Trophoblast cell (in vitro differentiated cells and primary cell): ENCODE results near the gene MACO1.
"Not testable (repeated sequence)": the region's sequence is repeated elsewhere in the genome, so short reads cannot be mapped to it uniquely, and the experiment has no call there.

Experiments used
- DNase-seq, 2 donors: peaks; one replicate each; pipeline ENCODE4 v3.0.0-alpha.2; 2016
- H2AFZ ChIP-seq: 2 replicates; pipeline ENCODE4 v1.6.1; 2013; ENCODE audit warnings: low read length, moderate library complexity, mild to moderate bottlenecking; ENCODE audit not compliant: insufficient read depth, poor library complexity
- H2AK5ac ChIP-seq: 2 replicates; pipeline ENCODE4 v1.6.1; 2013; ENCODE audit warnings: mild to moderate bottlenecking, low read length
- H2BK120ac ChIP-seq: 2 replicates; pipeline ENCODE4 v1.6.1; 2013; ENCODE audit warnings: low read length, mild to moderate bottlenecking, moderate library complexity; ENCODE audit not compliant: insufficient read depth, poor library complexity
- H2BK12ac ChIP-seq: 2 replicates; pipeline ENCODE4 v1.6.1; 2013; ENCODE audit warnings: mild to moderate bottlenecking, low read length, moderate library complexity
- H2BK5ac ChIP-seq: 2 replicates; pipeline ENCODE4 v1.6.1; 2013; ENCODE audit warnings: low read length, low read depth, moderate library complexity, mild to moderate bottlenecking; ENCODE audit not compliant: poor library complexity
- H3K14ac ChIP-seq: 2 replicates; pipeline ENCODE4 v1.6.1; 2013; ENCODE audit warnings: mild to moderate bottlenecking, low read length
- H3K18ac ChIP-seq: 2 replicates; pipeline ENCODE4 v1.6.1; 2013; ENCODE audit warnings: mild to moderate bottlenecking, low read length
- H3K23ac ChIP-seq: 2 replicates; pipeline ENCODE4 v1.6.1; 2013; ENCODE audit warnings: low read length
- H3K27ac ChIP-seq: 2 replicates; pipeline ENCODE4 v1.5.1; 2013; ENCODE audit warnings: low read depth, mild to moderate bottlenecking, inconsistent platforms, low read length, moderate library complexity
- H3K27me3 ChIP-seq: 2 replicates; pipeline ENCODE4 v1.6.1; 2013; ENCODE audit warnings: inconsistent platforms, mild to moderate bottlenecking, low read length, moderate library complexity; ENCODE audit not compliant: insufficient read depth
- H3K36me3 ChIP-seq, 2 experiments: 1 replicate in 1 of 2; 2 replicates in 1 of 2; pipeline ENCODE4 v1.6.1; 2013; ENCODE audit warnings: low read length in 2 of 2, mild to moderate bottlenecking in 2 of 2, moderate library complexity in 1 of 2; ENCODE audit not compliant: insufficient read depth in 2 of 2, control insufficient read depth in 1 of 2
- H3K4ac ChIP-seq: 2 replicates; pipeline ENCODE4 v1.6.1; 2013; ENCODE audit warnings: low read depth, mild to moderate bottlenecking, low read length, moderate library complexity
- H3K4me1 ChIP-seq, 2 experiments: 1 replicate in 1 of 2; 2 replicates in 1 of 2; pipeline ENCODE4 v1.6.1; 2013; ENCODE audit warnings: low read length in 2 of 2, mild to moderate bottlenecking in 2 of 2, moderate library complexity in 1 of 2; ENCODE audit not compliant: insufficient read depth in 2 of 2, control insufficient read depth in 1 of 2
- H3K4me2 ChIP-seq: 2 replicates; pipeline ENCODE4 v1.6.1; 2013; ENCODE audit warnings: inconsistent platforms, mild to moderate bottlenecking, low read length, moderate library complexity
- H3K4me3 ChIP-seq: 2 replicates; pipeline ENCODE4 v1.5.1; 2013; ENCODE audit warnings: mild to moderate bottlenecking, low read depth, low read length, inconsistent platforms
- H3K79me1 ChIP-seq: one replicate; pipeline ENCODE4 v1.6.1; 2013; ENCODE audit warnings: low read length
- H3K79me2 ChIP-seq: 2 replicates; pipeline ENCODE4 v1.6.1; 2013; ENCODE audit warnings: low read length, mild to moderate bottlenecking; ENCODE audit not compliant: control insufficient read depth, insufficient read depth, poor library complexity
- H3K9ac ChIP-seq: 2 replicates; pipeline ENCODE4 v1.6.1; 2013; ENCODE audit warnings: mild to moderate bottlenecking, low read length
- H3K9me3 ChIP-seq: 2 replicates; pipeline ENCODE4 v1.6.1; 2013; ENCODE audit warnings: low read depth, mild to moderate bottlenecking, control low read depth, inconsistent platforms, low read length; ENCODE audit not compliant: insufficient read depth
- H4K12ac ChIP-seq: 2 replicates; pipeline ENCODE4 v1.6.1; 2013; ENCODE audit warnings: low read depth, mild to moderate bottlenecking, low read length, moderate library complexity
- H4K8ac ChIP-seq: 2 replicates; pipeline ENCODE4 v1.6.1; 2013; ENCODE audit warnings: low read depth, mild to moderate bottlenecking, low read length, moderate library complexity
- H4K91ac ChIP-seq: one replicate; pipeline ENCODE4 v1.6.1; 2013; ENCODE audit warnings: low read depth, mild to moderate bottlenecking, low read length, moderate library complexity
- WGBS: extraction: QIAGEN DNeasy Blood & Tissue Kit; methylation state at CpG from one replicate; pipeline ENCODE4 v1.1.7; 2013; ENCODE audit warnings: missing lambda C conversion rate; ENCODE audit not compliant: insufficient read length, insufficient coverage; ENCODE audit errors: extremely low coverage; 5-methylcytosine and 5-hydroxymethylcytosine counted together

The MACO1 gene

GRCh38 chr1:25460816-25461215, 30.1 kb downstream of the MACO1 start:
- H3K79me2 ChIP-seq, H2BK5ac ChIP-seq, H3K4me1 ChIP-seq, H3K4ac ChIP-seq, H3K9me3 ChIP-seq, H3K27ac ChIP-seq, H2BK120ac ChIP-seq, H3K14ac ChIP-seq, H3K27me3 ChIP-seq, DNase-seq, H3K4me3 ChIP-seq, H4K8ac ChIP-seq, H3K23ac ChIP-seq, H4K12ac ChIP-seq, H3K18ac ChIP-seq, H2AK5ac ChIP-seq, H2AFZ ChIP-seq, H2BK12ac ChIP-seq, H4K91ac ChIP-seq, H3K9ac ChIP-seq, H3K4me2 ChIP-seq, H3K79me1 ChIP-seq: not testable (repeated sequence)
- no CpG with 5 or more reads among the region's 4 CpGs for WGBS
- H3K36me3 ChIP-seq, result peaks cover 7 to 23% of the 10 kb centered on the region in 2 experiments

GRCh38 chr1:25461849-25462248, 31.2 kb downstream of the MACO1 start:
- Histone ChIP-seq H3K4me1 (no peaks in the 10 kb centered on the region), H3K9ac (no peak overlapping the region), H3K23ac (no peak overlapping the region), H3K14ac (no peak overlapping the region), H3K18ac (peak overlapping the region; percentile 59), H4K91ac (no peak overlapping the region), H2BK5ac (no peak overlapping the region), H2AFZ (no peak overlapping the region), H3K4me3 (no peak overlapping the region), H3K79me2 (no peaks in the 10 kb centered on the region), H3K4ac (no peak overlapping the region), H3K27ac (no peak overlapping the region), H3K4me2 (no peak overlapping the region), H3K79me1 (no peaks in the 10 kb centered on the region), H2BK12ac (no peak overlapping the region), H4K8ac (no peak overlapping the region), H3K36me3 (peaks cover 7 to 23% of the 10 kb centered on the region in 2 experiments), H3K27me3 (no peaks in the 10 kb centered on the region), H2AK5ac (no peak overlapping the region), H4K12ac (no peak overlapping the region), H3K9me3 (no peaks in the 10 kb centered on the region), H2BK120ac (no peak overlapping the region)
- WGBS, result no CpG with 5 or more reads among the region's 2 CpGs
- no peak for DNase-seq

DNA sequence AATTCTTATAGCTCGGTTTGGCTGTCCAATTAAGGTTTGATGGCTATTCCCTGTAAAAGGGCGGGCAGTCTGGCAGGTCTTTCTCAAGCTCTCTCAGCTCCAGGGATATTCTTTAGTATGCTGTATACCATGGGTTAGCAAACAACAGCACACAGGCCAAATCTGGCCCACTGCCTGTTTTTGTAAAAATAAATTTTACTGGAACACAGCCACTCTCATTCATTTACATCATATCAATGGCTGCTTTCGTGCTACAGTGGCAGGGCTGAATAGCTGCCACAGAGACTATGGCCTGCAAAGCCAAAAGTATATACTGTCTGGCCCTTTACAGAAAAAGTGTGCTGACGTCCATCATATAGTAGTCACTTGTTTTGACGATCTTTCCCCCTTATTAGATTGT, 32.0 kb downstream of the MACO1 start:
- Histone ChIP-seq H3K27ac (no peak overlapping the region), H3K18ac (no peak overlapping the region), H4K91ac (no peak overlapping the region), H3K4me3 (no peak overlapping the region), H3K23ac (no peak overlapping the region), H4K8ac (no peak overlapping the region), H2BK12ac (no peak overlapping the region), H2AK5ac (no peak overlapping the region), H3K4me2 (no peak overlapping the region), H3K27me3 (no peaks in the 10 kb centered on the region), H2BK5ac (no peak overlapping the region), H3K14ac (no peak overlapping the region), H3K9ac (no peak overlapping the region), H2AFZ (no peak overlapping the region), H3K4me1 (no peaks in the 10 kb centered on the region), H2BK120ac (no peak overlapping the region), H3K79me1 (no peaks in the 10 kb centered on the region), H3K36me3 (peaks cover 6 to 19% of the 10 kb centered on the region in 2 experiments), H3K4ac (no peak overlapping the region), H3K79me2 (no peaks in the 10 kb centered on the region), H4K12ac (no peak overlapping the region), H3K9me3 (no peaks in the 10 kb centered on the region)
- WGBS, result no CpG with 5 or more reads among the region's 5 CpGs
- no peak for DNase-seq

GRCh38 chr1:25467193-25467592, 36.5 kb downstream of the MACO1 start:
- Histone ChIP-seq H3K27ac (no peak overlapping the region), H3K9me3 (no peaks in the 10 kb centered on the region), H4K8ac (no peak overlapping the region), H3K14ac (no peak overlapping the region), H4K12ac (no peak overlapping the region), H3K27me3 (no peaks in the 10 kb centered on the region), H3K4ac (no peak overlapping the region), H3K18ac (no peak overlapping the region), H3K79me1 (no peaks in the 10 kb centered on the region), H2BK12ac (no peak overlapping the region), H3K23ac (no peak overlapping the region), H3K4me1 (peaks cover 0 to 2% of the 10 kb centered on the region in 2 experiments), H3K36me3 (peaks cover 0 to 2% of the 10 kb centered on the region in 2 experiments), H2AK5ac (no peak overlapping the region), H2BK120ac (no peak overlapping the region), H3K9ac (no peak overlapping the region), H3K79me2 (no peaks in the 10 kb centered on the region), H3K4me2 (no peak overlapping the region), H4K91ac (no peak overlapping the region), H2BK5ac (no peak overlapping the region), H3K4me3 (no peak overlapping the region), H2AFZ (no peak overlapping the region)
- DNase-seq, result no peak
- WGBS, result no CpG with 5 or more reads among the region's 4 CpGs
